Measurements from ENCODE around the gene BICC1. TPM values are rescaled to one million over a fixed set of nuclear protein-coding genes. Genes with fewer than 3 reads are reported as not detected.

BICC1 gene
- total RNA-seq, 1 experiment from 2014 or later: not detected

GRCh38 chr10:58704226-58704625 is 191.6 kb downstream of the BICC1 start (continued):
- TF ChIP-seq ZBTB33 (IDR thresholded peaks at IDR 0.05; ENCODE audit: extremely low read depth, insufficient replicate concordance, low read length) (no peak), YY1 (IDR thresholded peaks at IDR 0.05; ENCODE audit: extremely low read depth, insufficient replicate concordance, low read depth, low read length) (no peak), REST (IDR thresholded peaks at IDR 0.05; ENCODE audit: low read depth) (no peak), RAD21 (IDR thresholded peaks at IDR 0.05; ENCODE audit: low read depth) (no peak), TCF7L2 (IDR thresholded peaks at IDR 0.05; ENCODE audit: borderline replicate concordance, extremely low read depth, insufficient read depth, insufficient read length) (no peak)

- DNase-seq (ENCODE audit: low read depth, low spot score) (no peak), ATAC-seq (no peak)
- Histone ChIP-seq H3K9ac (ENCODE audit: low read length) (no peak overlapping the region), H4K20me1 (ENCODE audit: insufficient read depth) (no peaks in the 10 kb centered on the region), H3K4me1 (ENCODE audit: control insufficient read depth in 1 of 2, insufficient read depth in 2 of 2, low read length in 2 of 2) (no peaks in the 10 kb centered on the region), H3K36me3 (ENCODE audit: control insufficient read depth in 1 of 2, insufficient read depth in 2 of 2, low read length in 2 of 2) (no peaks in the 10 kb centered on the region), H3K9me3 (ENCODE audit: control insufficient read depth in 1 of 2, insufficient read depth in 1 of 2, low read depth in 1 of 2, low read length in 2 of 2) (no peaks in the 10 kb centered on the region), H2AFZ (ENCODE audit: low read depth, low read length, poor library complexity, severe bottlenecking) (no peak overlapping the region), H3K4me3 (replicated peaks in 1 of 2; ENCODE audit: low read depth in 1 of 2, low read length in 2 of 2) (no peak overlapping the region), H3K27ac (ENCODE audit: low read depth, low read length) (no peak overlapping the region), H3K79me2 (ENCODE audit: insufficient read depth, low read length) (no peaks in the 10 kb centered on the region), H3K27me3 (ENCODE audit: insufficient read depth, low read length) (no peaks in the 10 kb centered on the region), H3K4me2 (ENCODE audit: low read length) (no peak overlapping the region), H3K9me2 (ENCODE audit: insufficient read depth) (no peaks in the 10 kb centered on the region)
- TF ChIP-seq MAX (IDR thresholded peaks at IDR 0.05) (no peak), FOSL1 (IDR thresholded peaks at IDR 0.05; ENCODE audit: low read depth) (no peak), EZH2 (IDR thresholded peaks at IDR 0.05) (no peak), ZFX (IDR thresholded peaks at IDR 0.05) (no peak), ZNF274 (IDR thresholded peaks at IDR 0.05; ENCODE audit: low read depth, low read length) (no peak), SP1 (IDR thresholded peaks at IDR 0.05; ENCODE audit: low read depth) (no peak), CBX3 (IDR thresholded peaks at IDR 0.05; ENCODE audit: low read depth) (no peak), REST (IDR thresholded peaks at IDR 0.05; ENCODE audit: low read depth) (no peak), CEBPB (IDR thresholded peaks at IDR 0.05; ENCODE audit: low read depth) (no peak)
- RAD21 ChIA-PET (ENCODE audit: low non-redundant PET in 1 of 2, low total read pairs in 2 of 2, uncharacterized antibody in 2 of 2, unreplicated experiment in 2 of 2): no interaction called here
- CTCF ChIA-PET: no interaction called here
- POLR2A ChIA-PET: no interaction called here
- BruUV-seq (replicated peaks): no TSS peak
- intact Hi-C loops (cut with micrococcal nuclease): loop anchor here (1.0 to 5.0 kb wide), 2 partner anchors 13 to 127 kb away; no protein-coding TSS in a partner anchor
Measured at GRCh38 chr10:58704671-58705141, 192.0 kb downstream of the BICC1 start.
